ENCODE data around the gene SPRED1.

SPRED1 gene

DNA sequence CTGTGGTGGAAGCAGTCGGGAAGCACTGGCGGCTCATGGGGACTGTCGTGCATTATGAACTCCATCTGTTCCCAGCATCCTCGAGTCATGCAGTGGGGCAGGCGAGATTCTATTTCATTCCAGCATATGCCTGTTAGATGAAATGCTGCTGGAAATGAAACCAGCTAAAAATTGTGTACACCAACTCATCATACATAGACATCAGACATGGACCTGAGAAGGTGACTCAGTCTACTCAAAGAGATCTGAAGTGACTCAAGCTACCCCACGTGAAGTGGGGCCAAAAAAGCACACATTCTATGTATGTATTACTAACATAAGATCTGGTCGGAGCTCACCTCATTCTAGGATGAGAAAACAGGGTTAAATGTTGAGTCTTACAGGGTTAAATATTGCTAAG, 153.8 kb downstream of the SPRED1 start:
- TF ChIP-seq, protein P1, sequence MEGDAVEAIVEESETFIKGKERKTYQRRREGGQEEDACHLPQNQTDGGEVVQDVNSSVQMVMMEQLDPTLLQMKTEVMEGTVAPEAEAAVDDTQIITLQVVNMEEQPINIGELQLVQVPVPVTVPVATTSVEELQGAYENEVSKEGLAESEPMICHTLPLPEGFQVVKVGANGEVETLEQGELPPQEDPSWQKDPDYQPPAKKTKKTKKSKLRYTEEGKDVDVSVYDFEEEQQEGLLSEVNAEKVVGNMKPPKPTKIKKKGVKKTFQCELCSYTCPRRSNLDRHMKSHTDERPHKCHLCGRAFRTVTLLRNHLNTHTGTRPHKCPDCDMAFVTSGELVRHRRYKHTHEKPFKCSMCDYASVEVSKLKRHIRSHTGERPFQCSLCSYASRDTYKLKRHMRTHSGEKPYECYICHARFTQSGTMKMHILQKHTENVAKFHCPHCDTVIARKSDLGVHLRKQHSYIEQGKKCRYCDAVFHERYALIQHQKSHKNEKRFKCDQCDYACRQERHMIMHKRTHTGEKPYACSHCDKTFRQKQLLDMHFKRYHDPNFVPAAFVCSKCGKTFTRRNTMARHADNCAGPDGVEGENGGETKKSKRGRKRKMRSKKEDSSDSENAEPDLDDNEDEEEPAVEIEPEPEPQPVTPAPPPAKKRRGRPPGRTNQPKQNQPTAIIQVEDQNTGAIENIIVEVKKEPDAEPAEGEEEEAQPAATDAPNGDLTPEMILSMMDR (IDR thresholded peaks at IDR 0.05; ENCODE audit: insufficient read depth, low read depth, low read length, missing control alignments) = no peak
- no peak overlapping the region for H3K4me3 ChIP-seq (ENCODE audit: low read length)
- no peak for DNase-seq (ENCODE audit: low read depth)

All from epithelial cell of esophagus (primary cell).